CD14-positive monocyte (primary cell): ENCODE results near the gene SRSF6. TPM values are rescaled to one million over a fixed set of nuclear protein-coding genes. Genes with fewer than 3 reads are reported as not detected.

Experiments used
- DNase-seq, 3 donors: peaks; one replicate each; pipeline ENCODE4 v3.0.0-alpha.2; 2011 to 2022
- H2AFZ ChIP-seq: 2 replicates; pipeline ENCODE4 v1.6.0; 2012; ENCODE audit warnings: mild to moderate bottlenecking, low read depth, low read length, inconsistent platforms; ENCODE audit not compliant: insufficient read depth, poor library complexity, severe bottlenecking
- H3K27ac ChIP-seq, 2 donors: 1 replicate in 1 of 2; 2 replicates in 1 of 2; pipeline ENCODE4 v1.5.1; 2012 to 2013; ENCODE audit warnings: low read length in 2 of 2, control low read depth in 1 of 2, inconsistent platforms in 1 of 2, low read depth in 1 of 2, mild to moderate bottlenecking in 1 of 2
- H3K27me3 ChIP-seq, 2 donors: one replicate each; pipeline versions ENCODE4 v1.6.0 to v1.6.1; 2011 to 2013; ENCODE audit warnings: low read length in 2 of 2; ENCODE audit not compliant: control insufficient read depth in 2 of 2, insufficient read depth in 2 of 2
- H3K36me3 ChIP-seq, 2 donors: replicated peaks in 1 of 2; 1 replicate in 1 of 2; 2 replicates in 1 of 2; pipeline versions ENCODE4 v1.5.1 to v1.6.1; 2012 to 2013; ENCODE audit warnings: low read length in 2 of 2, control low read depth in 1 of 2, inconsistent platforms in 1 of 2, mild to moderate bottlenecking in 1 of 2; ENCODE audit not compliant: insufficient read depth in 2 of 2, control insufficient read depth in 1 of 2
- H3K4me1 ChIP-seq, 2 donors: 1 replicate in 1 of 2; 2 replicates in 1 of 2; pipeline versions ENCODE4 v1.5.1 to v1.6.1; 2012 to 2013; ENCODE audit warnings: low read length in 2 of 2, control low read depth in 1 of 2, inconsistent platforms in 1 of 2, mild to moderate bottlenecking in 1 of 2, moderate library complexity in 1 of 2; ENCODE audit not compliant: insufficient read depth in 2 of 2, control insufficient read depth in 1 of 2
- H3K4me2 ChIP-seq: replicated peaks from 2 replicates; pipeline ENCODE3; 2012; ENCODE audit warnings: low read length, moderate library complexity, mild to moderate bottlenecking; ENCODE audit not compliant: poor library complexity, severe bottlenecking; ENCODE audit errors: extremely low read depth
- H3K4me3 ChIP-seq, 3 experiments: fragments of 200-600 bp in 1 of 3; sonication (generic) in 1 of 3; replicated peaks in 1 of 3; 1 replicate in 2 of 3; 2 replicates in 1 of 3; pipeline ENCODE4 v1.5.1; 2011 to 2013; ENCODE audit warnings: low read length in 3 of 3, mild to moderate bottlenecking in 3 of 3, control low read depth in 2 of 3, low read depth in 2 of 3, inconsistent platforms in 1 of 3, moderate library complexity in 1 of 3
- H3K79me2 ChIP-seq: 2 replicates; pipeline ENCODE4 v1.6.0; 2012; ENCODE audit warnings: mild to moderate bottlenecking, control low read depth, inconsistent platforms, low read length, moderate library complexity; ENCODE audit not compliant: insufficient read depth
- H3K9ac ChIP-seq: 2 replicates; pipeline ENCODE4 v1.6.0; 2017; ENCODE audit warnings: low read length, mild to moderate bottlenecking; ENCODE audit not compliant: insufficient read depth, poor library complexity, severe bottlenecking
- H3K9me3 ChIP-seq, 2 donors: replicated peaks in 1 of 2; 1 replicate in 1 of 2; 2 replicates in 1 of 2; pipeline versions ENCODE4 v1.5.1 to v1.6.1; 2012 to 2013; ENCODE audit warnings: low read length in 2 of 2, control low read depth in 1 of 2; ENCODE audit not compliant: control insufficient read depth in 1 of 2, insufficient read depth in 1 of 2
- H4K20me1 ChIP-seq: 2 replicates; pipeline ENCODE4 v1.6.0; 2012; ENCODE audit warnings: mild to moderate bottlenecking, low read length, control low read depth, moderate library complexity; ENCODE audit not compliant: insufficient read depth
- H3K27ac Mint-ChIP-seq, 7 donors: one replicate each; pipeline ENCODE4 v1.8.0; 2020; ENCODE audit warnings: mild to moderate bottlenecking in 7 of 7, mixed read lengths in 7 of 7, moderate library complexity in 6 of 7, inconsistent platforms in 2 of 7
- H3K27me3 Mint-ChIP-seq, 3 donors: one replicate each; pipeline ENCODE4 v1.8.0; 2021 to 2022; ENCODE audit warnings: low read depth in 3 of 3, mild to moderate bottlenecking in 3 of 3, mixed read lengths in 3 of 3, moderate library complexity in 3 of 3, inconsistent platforms in 1 of 3
- H3K36me3 Mint-ChIP-seq, 2 donors: one replicate each; pipeline ENCODE4 v1.8.0; 2020; ENCODE audit warnings: mixed read lengths in 2 of 2, inconsistent platforms in 1 of 2, mild to moderate bottlenecking in 1 of 2
- H3K4me1 Mint-ChIP-seq: one replicate; pipeline ENCODE4 v1.8.0; 2020; ENCODE audit warnings: mild to moderate bottlenecking, mixed read lengths
- H3K4me3 Mint-ChIP-seq, 2 donors: one replicate each; pipeline ENCODE4 v1.8.0; 2020; ENCODE audit warnings: mild to moderate bottlenecking in 2 of 2, mixed read lengths in 2 of 2, moderate library complexity in 1 of 2
- H3K9me3 Mint-ChIP-seq, 7 donors: one replicate each; pipeline ENCODE4 v1.8.0; 2020 to 2022; ENCODE audit warnings: mixed read lengths in 7 of 7, mild to moderate bottlenecking in 6 of 7, moderate library complexity in 6 of 7, inconsistent platforms in 2 of 7
- WGBS: methylation state at CpG from one replicate; pipeline ENCODE4 v1.1.5; 2013; ENCODE audit warnings: missing lambda C conversion rate; ENCODE audit not compliant: insufficient coverage; 5-methylcytosine and 5-hydroxymethylcytosine counted together
- intact Hi-C, 2 donors: fragments of 100-400 bp; cut with micrococcal nuclease; formaldehyde crosslinking; loops; one replicate each; pipeline versions ENCODE4 v1.15.0 to v1.15.1; 2023
- polyA plus RNA-seq, 3 donors: library from polyadenylated mRNA; depleted of rRNA in 1 of 3; unstranded in 2 of 3; stranded (reverse) in 1 of 3; fragments of 300-500 nt in 2 of 3; fragments of >200 nt in 1 of 3; fragmentation: Illumina TruSeq in 2 of 3; gene quantifications; 1 replicate in 2 of 3; 2 replicates in 1 of 3; pipeline ENCODE4 v1.2.3, GENCODE V29; 2012 to 2021
- TF ChIP-seq, protein P1 (sequence below): fragments of 200-600 bp; IDR thresholded peaks from one replicate; pipeline ENCODE4 v1.8.0; 2022; ENCODE audit warnings: antibody characterized with exemption, mild to moderate bottlenecking

Gene SRSF6
- polyA plus RNA-seq, 3 donors: 37.3 to 162 (median 45.5) TPM

DNA sequence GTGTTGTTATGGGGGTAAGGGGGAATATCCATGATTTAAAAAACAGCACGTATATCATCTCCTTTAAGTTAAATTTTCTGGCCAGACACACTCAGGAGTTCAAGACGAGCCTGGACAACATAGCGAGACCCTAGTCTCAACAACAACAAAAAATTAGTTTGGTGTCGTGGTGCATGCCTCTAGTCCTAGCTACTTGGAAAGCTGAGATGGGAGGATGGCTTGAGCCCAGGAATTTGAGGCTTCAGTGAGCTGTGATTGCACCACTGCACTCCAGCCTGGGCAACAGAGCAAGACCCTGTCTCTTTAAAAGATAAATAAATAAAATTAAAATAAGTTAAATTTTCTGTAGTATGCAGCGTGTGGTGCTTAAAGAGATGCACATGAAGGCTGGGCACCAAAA is 31.5 kb upstream of the SRSF6 start:
- H3K9me3 ChIP-seq: peaks cover 0 to 3% of the 10 kb centered on the region in 2 donors
- no peak overlapping the region for H3K9ac ChIP-seq
- peaks cover 3 to 14% (median 3%) of the 10 kb centered on the region in 3 donors for H3K27me3 Mint-ChIP-seq
- TF ChIP-seq, protein P1, sequence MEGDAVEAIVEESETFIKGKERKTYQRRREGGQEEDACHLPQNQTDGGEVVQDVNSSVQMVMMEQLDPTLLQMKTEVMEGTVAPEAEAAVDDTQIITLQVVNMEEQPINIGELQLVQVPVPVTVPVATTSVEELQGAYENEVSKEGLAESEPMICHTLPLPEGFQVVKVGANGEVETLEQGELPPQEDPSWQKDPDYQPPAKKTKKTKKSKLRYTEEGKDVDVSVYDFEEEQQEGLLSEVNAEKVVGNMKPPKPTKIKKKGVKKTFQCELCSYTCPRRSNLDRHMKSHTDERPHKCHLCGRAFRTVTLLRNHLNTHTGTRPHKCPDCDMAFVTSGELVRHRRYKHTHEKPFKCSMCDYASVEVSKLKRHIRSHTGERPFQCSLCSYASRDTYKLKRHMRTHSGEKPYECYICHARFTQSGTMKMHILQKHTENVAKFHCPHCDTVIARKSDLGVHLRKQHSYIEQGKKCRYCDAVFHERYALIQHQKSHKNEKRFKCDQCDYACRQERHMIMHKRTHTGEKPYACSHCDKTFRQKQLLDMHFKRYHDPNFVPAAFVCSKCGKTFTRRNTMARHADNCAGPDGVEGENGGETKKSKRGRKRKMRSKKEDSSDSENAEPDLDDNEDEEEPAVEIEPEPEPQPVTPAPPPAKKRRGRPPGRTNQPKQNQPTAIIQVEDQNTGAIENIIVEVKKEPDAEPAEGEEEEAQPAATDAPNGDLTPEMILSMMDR: no peak
- no peak overlapping the region for H3K4me3 ChIP-seq
- H3K9me3 Mint-ChIP-seq: peaks cover 0 to 10% (median 3%) of the 10 kb centered on the region in 7 donors
- no peaks in the 10 kb centered on the region for H3K27me3 ChIP-seq
- no peak for DNase-seq
- H2AFZ ChIP-seq: no peak overlapping the region
- H3K36me3 ChIP-seq: no peaks in the 10 kb centered on the region
- H3K36me3 Mint-ChIP-seq: no peaks in the 10 kb centered on the region
- 100% methylated on average over 3 of the region's 5 CpGs for WGBS
- H3K4me3 Mint-ChIP-seq: no peak overlapping the region
- H3K27ac ChIP-seq: no peak overlapping the region
- intact Hi-C loops: no loop called here
- no peak overlapping the region for H3K27ac Mint-ChIP-seq
- no peaks in the 10 kb centered on the region for H3K79me2 ChIP-seq
- no peaks in the 10 kb centered on the region for H3K4me1 Mint-ChIP-seq
- no peaks in the 10 kb centered on the region for H4K20me1 ChIP-seq
- no peaks in the 10 kb centered on the region for H3K4me1 ChIP-seq
- no peak overlapping the region for H3K4me2 ChIP-seq

DNA sequence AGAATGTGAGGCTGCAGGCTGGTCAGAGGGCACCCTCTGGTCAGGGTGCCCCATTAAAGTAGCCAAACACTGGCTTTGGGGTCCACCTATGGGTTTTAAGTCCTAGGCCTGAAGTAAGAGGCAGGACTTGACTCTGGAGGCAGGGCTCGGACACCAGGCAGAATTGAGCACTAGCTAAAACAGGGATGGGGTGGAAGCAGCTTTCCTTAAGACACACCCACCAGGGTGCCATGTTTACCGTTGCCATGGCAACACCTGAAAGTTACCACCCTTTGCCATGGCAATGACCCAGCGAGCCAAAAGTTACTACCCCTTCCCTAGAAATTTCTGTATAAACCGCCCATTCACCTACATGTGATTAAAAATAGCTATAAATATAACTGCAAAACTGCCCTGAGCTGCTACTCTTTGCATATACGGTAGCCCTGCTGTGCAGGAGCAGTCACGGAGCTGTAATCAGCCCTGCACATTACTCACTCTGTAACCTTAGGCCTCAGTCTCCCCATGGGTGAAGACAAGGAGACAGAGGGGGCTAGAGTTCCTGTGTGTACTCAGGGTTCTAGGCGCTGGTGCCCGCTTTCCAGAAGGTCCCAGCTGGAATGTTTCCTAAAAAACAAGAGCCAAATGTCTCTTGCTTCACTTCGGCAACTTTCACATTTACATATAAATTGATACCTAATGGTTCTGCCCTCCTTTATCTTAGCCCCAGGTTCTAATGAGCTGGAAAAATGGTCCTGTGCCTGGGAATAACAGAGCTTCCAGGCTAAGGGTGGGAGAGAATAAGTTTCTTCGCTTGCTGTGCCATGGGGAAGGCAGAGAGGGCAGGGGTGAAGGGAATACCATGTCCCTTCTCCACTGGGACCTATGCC is 27.2 kb upstream of the SRSF6 start:
- Mint-ChIP-seq H3K4me1 (no peaks in the 10 kb centered on the region), H3K36me3 (no peaks in the 10 kb centered on the region), H3K4me3 (no peak overlapping the region), H3K27me3 (peaks cover 3 to 10% (median 3%) of the 10 kb centered on the region in 3 donors), H3K27ac (peak overlapping the region in 2 of 7 donors; percentile 15 to 57), H3K9me3 (peaks cover 0 to 4% (median 0%) of the 10 kb centered on the region in 7 donors)
- intact Hi-C loops: no loop called here
- H3K27me3 ChIP-seq: peaks cover 0 to 2% of the 10 kb centered on the region in 2 donors
- no peaks in the 10 kb centered on the region for H3K9me3 ChIP-seq
- H2AFZ ChIP-seq: no peak overlapping the region
- no CpG with 5 or more reads among the region's 10 CpGs for WGBS
- H3K9ac ChIP-seq: no peak overlapping the region
- H3K4me3 ChIP-seq: no peak overlapping the region
- no peaks in the 10 kb centered on the region for H4K20me1 ChIP-seq
- H3K4me2 ChIP-seq: no peak overlapping the region
- H3K36me3 ChIP-seq: no peaks in the 10 kb centered on the region
- TF ChIP-seq, protein P1: no peak
- H3K4me1 ChIP-seq: no peaks in the 10 kb centered on the region
- no peak for DNase-seq
- no peaks in the 10 kb centered on the region for H3K79me2 ChIP-seq
- H3K27ac ChIP-seq: no peak overlapping the region
